HepG2 (cell line): ENCODE results near the gene CPXM1. TPM values are rescaled to one million over a fixed set of nuclear protein-coding genes. Genes with fewer than 3 reads are reported as not detected.

Experiments
- ADNP ChIP-seq: sonication (generic); formaldehyde crosslinking; IDR thresholded peaks from 2 replicates; pipeline ENCODE4 v1.4.0; 2020; ENCODE audit warnings: missing genetic modification reagents
- AGO1 ChIP-seq: fragments of 200-400 bp; formaldehyde crosslinking; IDR thresholded peaks from 2 replicates; pipeline ENCODE4 v1.6.1; 2017; ENCODE audit warnings: mild to moderate bottlenecking, low read depth, low read length, moderate library complexity; ENCODE audit not compliant: poor library complexity, severe bottlenecking
- CCAR2 ChIP-seq: fragments of 200-400 bp; formaldehyde crosslinking; optimal IDR thresholded peaks from 2 replicates; pipeline ENCODE3; 2018; ENCODE audit warnings: low read depth, mild to moderate bottlenecking, low read length, moderate library complexity
- CREB1 ChIP-seq, 2 experiments: fragments of 450-650 bp in 1 of 2; IDR thresholded peaks; 2 replicates each; pipeline ENCODE4 v1.6.1; 2016 to 2017; ENCODE audit warnings: control low read depth in 1 of 2, mild to moderate bottlenecking in 1 of 2, missing compliant biosample characterization in 1 of 2, missing genetic modification characterization in 1 of 2
- GATA4 ChIP-seq: sonication (generic); IDR thresholded peaks from 2 replicates; pipeline ENCODE4 v1.6.1; 2016; ENCODE audit warnings: antibody characterized with exemption, low read depth, borderline replicate concordance
- GMEB2 ChIP-seq: IDR thresholded peaks from 2 replicates; pipeline ENCODE4 v1.6.1; 2016; ENCODE audit warnings: missing biosample characterization, missing genetic modification reagents, low read depth
- HNF1A ChIP-seq, 2 experiments: sonication (generic) in 1 of 2; formaldehyde crosslinking in 1 of 2; IDR thresholded peaks; 2 replicates each; pipeline versions ENCODE4 v1.4.0 to v1.6.1; 2016 to 2020; ENCODE audit warnings: borderline replicate concordance in 1 of 2, low read depth in 1 of 2, mild to moderate bottlenecking in 1 of 2, missing genetic modification reagents in 1 of 2
- PLRG1 ChIP-seq: fragments of 450-650 bp; conservative IDR thresholded peaks from 2 replicates; pipeline ENCODE4 v1.6.1; 2016
- RBAK ChIP-seq: sonication (generic); formaldehyde crosslinking; IDR thresholded peaks from 2 replicates; pipeline ENCODE4 v1.5.1; 2020; ENCODE audit warnings: mild to moderate bottlenecking, missing genetic modification reagents
- SRSF9 ChIP-seq: fragments of 200-400 bp; formaldehyde crosslinking; IDR thresholded peaks from 2 replicates; pipeline ENCODE4 v1.6.1; 2018; ENCODE audit warnings: borderline replicate concordance, mild to moderate bottlenecking, low read depth, low read length; ENCODE audit not compliant: insufficient read depth, poor library complexity, severe bottlenecking
- U2AF2 ChIP-seq: fragments of 200-400 bp; formaldehyde crosslinking; IDR thresholded peaks from 2 replicates; pipeline ENCODE4 v1.6.1; 2017; ENCODE audit warnings: low read depth, mild to moderate bottlenecking, low read length
- YEATS2 ChIP-seq: sonication (generic); formaldehyde crosslinking; IDR thresholded peaks from 2 replicates; pipeline ENCODE4 v1.4.0; 2020; ENCODE audit warnings: missing genetic modification reagents, borderline replicate concordance
- ZBTB4 ChIP-seq: sonication (generic); formaldehyde crosslinking; IDR thresholded peaks from 2 replicates; pipeline ENCODE4 v1.4.0; 2020; ENCODE audit warnings: missing genetic modification reagents, mild to moderate bottlenecking, borderline replicate concordance
- ZBTB7B ChIP-seq: sonication (generic); formaldehyde crosslinking; IDR thresholded peaks from 2 replicates; pipeline ENCODE4 v1.4.0; 2020; ENCODE audit warnings: missing genetic modification reagents
- ZFP37 ChIP-seq: sonication (generic); formaldehyde crosslinking; IDR thresholded peaks from 2 replicates; pipeline ENCODE4 v1.4.0; 2020; ENCODE audit warnings: missing genetic modification reagents, borderline replicate concordance
- ZNF24 ChIP-seq: fragments of 450-650 bp; IDR thresholded peaks from 2 replicates; pipeline ENCODE4 v1.6.1; 2017; ENCODE audit warnings: antibody characterized with exemption, mild to moderate bottlenecking
- ZNF256 ChIP-seq: sonication (generic); formaldehyde crosslinking; conservative IDR thresholded peaks from 2 replicates; pipeline ENCODE4 v1.4.0; 2020; ENCODE audit warnings: missing genetic modification reagents
- ZNF333 ChIP-seq: sonication (generic); formaldehyde crosslinking; IDR thresholded peaks from 2 replicates; pipeline ENCODE4 v1.4.0; 2020; ENCODE audit warnings: mild to moderate bottlenecking, missing genetic modification reagents, borderline replicate concordance
- ZNF354B ChIP-seq: sonication (generic); formaldehyde crosslinking; IDR thresholded peaks from 2 replicates; pipeline ENCODE4 v1.8.0; 2022; ENCODE audit warnings: mild to moderate bottlenecking, missing genetic modification reagents
- ZNF713 ChIP-seq: sonication (generic); formaldehyde crosslinking; IDR thresholded peaks from 2 replicates; pipeline ENCODE4 v1.4.0; 2020; ENCODE audit warnings: mild to moderate bottlenecking, missing genetic modification reagents
- ZNF761 ChIP-seq: sonication (generic); formaldehyde crosslinking; conservative IDR thresholded peaks from 2 replicates; pipeline ENCODE4 v1.4.0; 2020; ENCODE audit warnings: mild to moderate bottlenecking, missing genetic modification reagents
- polyA plus RNA-seq, 8 experiments: library from polyadenylated mRNA; depleted of rRNA in 3 of 8; stranded (reverse) in 7 of 8; unstranded in 1 of 8; fragments of >200 nt; fragmentation: Illumina TruSeq in 4 of 8; extraction: Trizol in 4 of 8; gene quantifications; 2 replicates each; pipeline versions ENCODE4 v1.2.1 to v1.2.3, GENCODE V29; 2011 to 2016; ENCODE audit warnings: low read depth in 4 of 8, missing spikeins in 1 of 8, mixed read lengths in 1 of 8; ENCODE audit not compliant: insufficient read depth in 1 of 8
- total RNA-seq, 5 experiments: library from RNA; depleted of rRNA; stranded (reverse); fragments of >200 nt; fragmentation: Illumina TruSeq; extraction: Trizol; gene quantifications; 2 replicates each; pipeline ENCODE4 v1.2.3, GENCODE V29; 2016; ENCODE audit warnings: low read depth in 1 of 5

Gene CPXM1
- total and polyA plus RNA-seq, 2 of the 13 experiments (the other 11 are each of a cell fraction or from before 2014, with no cell fraction given) = 0.07 TPM; not detected in 1

GRCh38 chr20:2756056-2756611 is 44.3 kb downstream of the CPXM1 start (continued):
- TF ChIP-seq GMEB2 (CRISPR knock-in tag) (no peak), YEATS2 (CRISPR knock-in tag) (peak; percentile 15; the same call in 1 of the 2 replicates), SRSF9 (no peak), PLRG1 (no peak), ZBTB4 (CRISPR knock-in tag) (no peak), GATA4 (no peak), HNF1A (IDR thresholded peaks at IDR 0.05; ENCODE audit: low read depth) (no peak), HNF1A (CRISPR knock-in tag; IDR thresholded peaks at IDR 0.05; ENCODE audit: borderline replicate concordance) (no peak), RBAK (CRISPR knock-in tag) (no peak), AGO1 (no peak), CCAR2 (no peak), ZNF713 (0 out of 2 replicates have a peak, but pooled peaks have one; percentile 63), ZBTB7B (CRISPR knock-in tag) (peak; percentile 70; the same call in 1 of the 2 replicates), ZNF761 (CRISPR knock-in tag) (no peak), ZNF256 (no peak), ADNP (CRISPR knock-in tag) (no peak), U2AF2 (no peak), ZNF354B (CRISPR knock-in tag) (no peak), ZNF24 (no peak), CREB1 (IDR thresholded peaks at IDR 0.05) (no peak), CREB1 (CRISPR knock-in tag; IDR thresholded peaks at IDR 0.05) (no peak), ZNF333 (CRISPR knock-in tag) (0 out of 2 replicates have a peak, but pooled peaks have one; percentile 19), ZFP37 (CRISPR knock-in tag) (no peak)
